HG03439 (cell line): ENCODE results near the gene FAM83E.
"Not testable (repeated sequence)": the region's sequence is repeated elsewhere in the genome, so short reads cannot be mapped to it uniquely, and the experiment has no call there.

ENCODE experiments used
- ATAC-seq: cut with Tn5 transposase; IDR thresholded peaks from one replicate; pipeline ENCODE4 v1.9.1; 2021; ENCODE audit warnings: mild to moderate bottlenecking, moderate library complexity; ENCODE audit not compliant: unreplicated experiment

FAM83E gene

GRCh38 chr19:48614436-48615230 is at the start of gene FAM83E:
Gene FAM83E, minus strand, starts transcription at chr19:48615076. Its CDS starts 1,704 bp downstream, at chr19:48613372.
- ATAC-seq, result no peak

GRCh38 chr19:48664476-48664875 is 49.6 kb upstream of the FAM83E start:
- ATAC-seq, result no peak

DNA sequence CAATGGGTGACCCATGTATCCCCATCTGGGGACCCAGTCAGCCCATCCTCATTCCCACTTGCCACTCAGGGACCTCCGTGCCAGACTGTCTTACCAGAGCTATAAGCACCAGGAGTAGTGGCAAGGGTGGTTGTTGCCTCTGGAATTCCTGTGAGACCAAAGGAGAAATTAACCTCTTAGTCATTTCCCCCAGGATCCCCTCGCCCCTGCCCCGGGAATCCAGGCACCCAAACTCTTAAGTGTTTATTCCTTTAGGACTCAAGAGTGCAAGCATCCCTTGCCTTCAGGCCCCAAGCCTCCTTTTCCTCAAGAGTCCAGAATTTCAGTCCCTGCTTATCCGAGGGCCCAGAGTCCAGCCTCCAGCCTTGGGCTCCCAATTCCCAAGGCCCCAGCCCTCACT is 48.8 kb upstream of the FAM83E start:
- no peak for ATAC-seq

DNA sequence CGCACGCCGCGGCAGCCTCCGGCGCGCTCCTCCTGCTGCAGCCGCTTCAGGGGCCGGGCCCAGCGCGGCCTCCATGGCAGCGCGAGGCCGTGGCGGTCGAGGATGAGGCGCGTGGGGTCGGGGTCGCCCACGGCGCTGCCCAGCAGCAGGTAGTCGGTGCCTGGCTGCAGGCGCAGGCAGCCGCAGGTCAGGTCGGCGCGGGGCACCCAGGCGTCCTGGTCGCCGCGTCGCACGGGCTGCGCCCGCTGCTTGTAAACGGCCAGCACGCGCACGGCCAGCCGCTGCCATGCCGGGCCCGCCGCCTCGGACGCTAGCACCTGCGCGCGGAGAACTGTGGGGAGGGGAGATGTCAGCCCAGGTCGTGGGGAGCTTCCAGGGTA is 46.8 kb upstream of the FAM83E start:
- ATAC-seq, result no peak

GRCh38 chr19:48660852-48661710 is 46.2 kb upstream of the FAM83E start:
- ATAC-seq, result peak; percentile 82

- no peak for ATAC-seq
Observed at GRCh38 chr19:48659768-48660167, 44.9 kb upstream of the FAM83E start.

DNA sequence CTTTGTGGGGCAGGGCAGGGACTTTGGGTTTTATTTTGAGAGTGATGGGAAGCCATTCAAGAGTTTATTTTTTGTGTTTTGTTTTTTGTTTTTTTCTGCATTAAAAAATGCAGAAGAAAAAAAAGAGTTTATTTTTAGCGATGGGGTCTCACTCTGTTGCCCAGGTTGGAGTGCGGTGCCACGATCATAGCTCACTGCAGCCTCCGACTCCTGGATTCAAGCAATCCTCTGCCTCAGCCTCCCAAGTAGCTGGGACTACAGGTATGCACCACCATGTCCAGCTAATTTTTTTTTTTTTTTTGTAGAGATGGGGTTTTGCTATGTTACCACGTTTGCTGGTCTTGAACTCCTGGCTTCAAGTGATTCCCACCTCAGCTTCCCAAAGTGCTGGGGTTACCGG is 43.6 kb upstream of the FAM83E start:
- no peak for ATAC-seq

DNA sequence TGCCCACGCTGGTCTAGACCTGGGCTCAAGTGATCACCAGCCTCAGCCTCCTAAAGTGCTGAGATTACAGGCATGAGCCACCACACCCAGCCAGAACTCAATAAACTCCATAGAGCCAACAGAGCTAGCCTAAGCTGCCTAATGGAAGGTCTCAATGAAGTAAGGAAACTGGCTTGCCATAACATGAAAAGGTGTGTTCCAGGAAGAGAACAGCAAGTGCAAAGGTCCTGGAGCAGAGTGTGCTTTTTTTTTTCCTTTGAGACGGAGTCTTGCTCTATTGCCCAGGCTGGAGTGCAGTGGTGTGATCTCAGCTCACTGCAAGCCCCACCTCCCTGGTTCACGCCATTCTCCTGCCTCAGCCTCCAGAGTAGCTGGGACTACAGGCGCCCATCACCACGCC is 43.0 kb upstream of the FAM83E start:
- ATAC-seq, result not testable (repeated sequence)

- ATAC-seq, result no peak
Observed at GRCh38 chr19:48656840-48657474, 42.1 kb upstream of the FAM83E start.

GRCh38 chr19:48654299-48655059 is 39.6 kb upstream of the FAM83E start:
- no peak for ATAC-seq

DNA sequence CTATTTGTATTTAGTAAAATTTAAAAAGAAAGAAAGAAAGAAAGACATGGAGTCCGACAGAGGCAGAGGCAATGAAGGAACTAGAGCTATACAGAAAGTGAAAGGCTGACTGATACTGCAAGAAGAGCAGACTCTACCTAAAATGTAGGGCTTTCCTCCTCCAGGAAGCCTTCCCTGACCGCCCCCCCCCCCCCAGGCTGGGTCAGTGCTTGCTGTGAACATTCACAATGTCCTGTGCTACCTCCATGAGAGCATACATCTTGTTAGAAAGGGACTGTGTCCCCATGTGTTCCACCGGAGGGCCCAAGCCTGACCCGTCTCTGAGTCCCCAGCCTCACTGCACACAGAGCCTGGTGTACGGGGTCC is 36.8 kb upstream of the FAM83E start:
- no peak for ATAC-seq

- no peak for ATAC-seq
Observed at GRCh38 chr19:48650974-48651682, 36.3 kb upstream of the FAM83E start.

- no peak for ATAC-seq
Observed at GRCh38 chr19:48648134-48648533, 33.3 kb upstream of the FAM83E start.

DNA sequence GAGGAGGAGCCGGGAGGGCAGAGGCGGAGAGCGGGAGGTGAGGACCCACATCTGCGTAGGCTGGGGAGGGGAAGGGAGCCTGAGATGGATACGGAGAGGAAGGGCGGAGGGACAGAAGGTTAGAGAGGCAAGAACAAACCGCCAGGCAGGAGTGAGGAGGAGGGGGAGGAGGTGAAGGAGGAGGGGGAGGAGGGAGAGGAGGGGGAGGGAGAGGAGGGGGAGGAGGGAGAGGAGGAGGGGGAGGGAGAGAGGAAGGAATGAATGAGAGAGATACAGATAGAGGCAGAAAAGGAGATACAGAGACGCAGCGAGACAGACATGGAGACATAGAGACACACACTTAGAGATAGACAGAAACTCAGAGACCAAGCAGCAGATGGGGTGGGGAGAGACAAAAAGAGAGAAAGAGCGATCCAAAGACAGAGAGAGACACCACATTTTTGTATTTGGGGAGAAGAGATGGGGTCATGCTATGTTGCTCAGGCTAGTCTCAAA is 31.9 kb upstream of the FAM83E start:
- ATAC-seq, result no peak

- ATAC-seq, result peak; percentile 63
Observed at GRCh38 chr19:48646001-48646721, 31.3 kb upstream of the FAM83E start, which contains the start of gene CA11. Gene CA11, minus strand, starts transcription at chr19:48646187. Its CDS starts 555 bp downstream, at chr19:48645632.

- ATAC-seq, result no peak
Observed at GRCh38 chr19:48645620-48646000, 30.7 kb upstream of the FAM83E start.

GRCh38 chr19:48644839-48645619 is 30.2 kb upstream of the FAM83E start:
- no peak for ATAC-seq

GRCh38 chr19:48644355-48644754 is 29.5 kb upstream of the FAM83E start:
- no peak for ATAC-seq

DNA sequence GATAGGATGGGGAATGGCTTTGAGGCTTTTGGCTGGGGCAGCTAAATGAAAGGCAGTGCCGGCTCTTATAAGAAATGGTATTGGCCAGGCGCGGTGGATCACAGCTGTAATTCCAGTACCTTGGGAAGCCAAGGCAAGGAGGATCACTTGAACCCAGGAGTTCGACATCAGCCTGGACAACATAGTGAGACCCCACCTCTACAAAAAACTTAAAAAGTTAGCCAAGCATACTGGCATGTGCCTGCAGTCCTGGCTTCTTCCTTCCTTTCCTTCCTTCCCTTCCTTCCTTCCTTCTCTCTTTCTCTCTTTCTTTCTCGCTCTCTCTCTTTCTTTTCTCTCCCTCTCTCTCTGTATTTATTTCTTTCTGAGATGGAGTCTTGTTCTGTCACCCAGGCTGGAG is 28.0 kb upstream of the FAM83E start:
- ATAC-seq, result no peak
